HG03108 (cell line): ENCODE results near the gene AMBRA1.

ENCODE experiments used
- ATAC-seq: cut with Tn5 transposase; IDR thresholded peaks from one replicate; pipeline ENCODE4 v1.9.1; 2021; ENCODE audit warnings: moderate library complexity; ENCODE audit not compliant: unreplicated experiment

AMBRA1 gene

GRCh38 chr11:46477136-46477535, 116.7 kb downstream of the AMBRA1 start:
- ATAC-seq, result no peak

GRCh38 chr11:46475926-46476545, 117.8 kb downstream of the AMBRA1 start:
- ATAC-seq, result no peak

GRCh38 chr11:46475051-46475925, 118.5 kb downstream of the AMBRA1 start:
- no peak for ATAC-seq

- no peak for ATAC-seq
Observed at GRCh38 chr11:46472662-46472994, 121.2 kb downstream of the AMBRA1 start.

GRCh38 chr11:46471943-46472661, 121.7 kb downstream of the AMBRA1 start:
- ATAC-seq, result no peak

GRCh38 chr11:46469926-46470325, 123.9 kb downstream of the AMBRA1 start:
- no peak for ATAC-seq

GRCh38 chr11:46465683-46466082, 128.1 kb downstream of the AMBRA1 start:
- no peak for ATAC-seq

GRCh38 chr11:46463701-46464421, 130.0 kb downstream of the AMBRA1 start:
- no peak for ATAC-seq

- no peak for ATAC-seq
Observed at GRCh38 chr11:46461461-46461927, 132.3 kb downstream of the AMBRA1 start.

GRCh38 chr11:46458491-46458890, 135.3 kb downstream of the AMBRA1 start:
- ATAC-seq, result no peak

- ATAC-seq, result no peak
Observed at GRCh38 chr11:46457659-46458424, 136.0 kb downstream of the AMBRA1 start.

- ATAC-seq, result no peak
Observed at GRCh38 chr11:46457021-46457420, 136.8 kb downstream of the AMBRA1 start.

- ATAC-seq, result no peak
Observed at GRCh38 chr11:46456269-46457001, 137.4 kb downstream of the AMBRA1 start.

- no peak for ATAC-seq
Observed at GRCh38 chr11:46455834-46456233, 138.0 kb downstream of the AMBRA1 start.

- no peak for ATAC-seq
Observed at GRCh38 chr11:46452918-46453517, 140.8 kb downstream of the AMBRA1 start.

GRCh38 chr11:46451759-46452158, 142.1 kb downstream of the AMBRA1 start:
- ATAC-seq, result no peak

GRCh38 chr11:46450846-46451477, 142.9 kb downstream of the AMBRA1 start:
- no peak for ATAC-seq

- ATAC-seq, result no peak
Observed at GRCh38 chr11:46447544-46447943, 146.3 kb downstream of the AMBRA1 start.
